MCF 10A (cell line): ENCODE data around the gene FBXW9. TPM values are rescaled to one million over a fixed set of nuclear protein-coding genes. Genes with fewer than 3 reads are reported as not detected.
A peak's percentile ranks its signal among the peaks of the same experiment; 100 is the strongest.

Source experiments
- BruUV-seq: library from RNA; stranded (reverse); fragments of 400-500 nt; replicated peaks from 2 replicates; lab custom pipeline; 2021; lab: Mats Ljungman, UMichigan
- CTCF ChIA-PET: fragments of 300-600 bp; sonication (Branson Sonifier 250); formaldehyde crosslinking; extraction: SDS; loops from one replicate; lab custom pipeline; 2021; ENCODE audit warnings: antibody characterized with exemption, inconsistent platforms; lab: Yijun Ruan, JAX
- POLR2A ChIA-PET: fragments of 300-600, 350-650 bp; sonication (Branson Sonifier 250); formaldehyde crosslinking; extraction: SDS; loops from one replicate; lab custom pipeline; 2020; ENCODE audit warnings: antibody characterized with exemption, inconsistent platforms; lab: Yijun Ruan, JAX
- DNase-seq: peaks from one replicate; pipeline ENCODE4 v3.0.0-alpha.2; 2018; ENCODE audit not compliant: unreplicated experiment
- H3K27ac Mint-ChIP-seq: one replicate; pipeline ENCODE4 v1.8.0; 2022; ENCODE audit warnings: mild to moderate bottlenecking, low read depth, mixed read lengths; ENCODE audit not compliant: unreplicated experiment
- H3K27me3 Mint-ChIP-seq: one replicate; pipeline ENCODE4 v1.8.0; 2022; ENCODE audit warnings: mixed read lengths; ENCODE audit not compliant: insufficient read depth, unreplicated experiment
- H3K36me3 Mint-ChIP-seq: one replicate; pipeline ENCODE4 v1.8.0; 2022; ENCODE audit warnings: mild to moderate bottlenecking, moderate library complexity, mixed read lengths; ENCODE audit not compliant: insufficient read depth, unreplicated experiment
- H3K4me1 Mint-ChIP-seq: one replicate; pipeline ENCODE4 v1.8.0; 2022; ENCODE audit warnings: mixed read lengths; ENCODE audit not compliant: insufficient read depth, unreplicated experiment
- H3K4me3 Mint-ChIP-seq: one replicate; pipeline ENCODE4 v1.8.0; 2022; ENCODE audit warnings: mild to moderate bottlenecking, moderate library complexity, mixed read lengths; ENCODE audit not compliant: unreplicated experiment
- H3K9me3 Mint-ChIP-seq: one replicate; pipeline ENCODE4 v1.8.0; 2022; ENCODE audit warnings: mixed read lengths; ENCODE audit not compliant: unreplicated experiment
- intact Hi-C: fragments of 100-400 bp; cut with micrococcal nuclease; formaldehyde crosslinking; loops from 2 replicates; pipeline ENCODE4 v1.14.1; 2022
- total RNA-seq: library from RNA; stranded (reverse); gene quantifications from 2 replicates; pipeline ENCODE4 v1.2.3, GENCODE V29; 2022
- TF ChIP-seq, protein P1 (sequence below): fragments of 200-600 bp; IDR thresholded peaks from one replicate; pipeline ENCODE4 v1.8.0; 2022; ENCODE audit warnings: antibody characterized with exemption, mild to moderate bottlenecking; ENCODE audit not compliant: unreplicated experiment

FBXW9 gene
- total RNA-seq, 1 experiment from 2014 or later = 13.8 TPM

DNA sequence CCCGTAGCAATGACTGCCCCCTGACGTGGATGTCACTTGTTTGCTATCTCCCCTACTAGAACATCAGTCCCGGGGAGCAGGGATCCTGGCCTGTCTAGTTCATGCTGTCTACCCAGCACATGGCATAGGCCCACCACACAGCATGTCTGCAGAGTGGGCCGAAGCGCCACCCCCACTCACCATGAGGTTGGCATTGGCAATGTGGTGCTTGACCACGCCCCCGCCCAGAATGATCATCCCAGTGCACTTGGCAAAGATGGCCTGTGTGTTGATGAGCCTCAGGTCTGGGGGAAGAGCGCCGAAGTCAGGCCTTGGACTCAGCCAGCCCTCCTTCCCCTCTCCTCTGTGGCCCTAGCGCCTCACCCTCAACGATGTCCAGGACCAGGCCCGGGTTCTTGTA is 19.5 kb downstream of the FBXW9 start:
- Mint-ChIP-seq H3K4me3 (no peak overlapping the region), H3K27ac (no peak overlapping the region), H3K9me3 (no peaks in the 10 kb centered on the region), H3K27me3 (no peaks in the 10 kb centered on the region), H3K36me3 (peaks cover 90% of the 10 kb centered on the region), H3K4me1 (peaks cover 5% of the 10 kb centered on the region)
- TF ChIP-seq, protein P1, sequence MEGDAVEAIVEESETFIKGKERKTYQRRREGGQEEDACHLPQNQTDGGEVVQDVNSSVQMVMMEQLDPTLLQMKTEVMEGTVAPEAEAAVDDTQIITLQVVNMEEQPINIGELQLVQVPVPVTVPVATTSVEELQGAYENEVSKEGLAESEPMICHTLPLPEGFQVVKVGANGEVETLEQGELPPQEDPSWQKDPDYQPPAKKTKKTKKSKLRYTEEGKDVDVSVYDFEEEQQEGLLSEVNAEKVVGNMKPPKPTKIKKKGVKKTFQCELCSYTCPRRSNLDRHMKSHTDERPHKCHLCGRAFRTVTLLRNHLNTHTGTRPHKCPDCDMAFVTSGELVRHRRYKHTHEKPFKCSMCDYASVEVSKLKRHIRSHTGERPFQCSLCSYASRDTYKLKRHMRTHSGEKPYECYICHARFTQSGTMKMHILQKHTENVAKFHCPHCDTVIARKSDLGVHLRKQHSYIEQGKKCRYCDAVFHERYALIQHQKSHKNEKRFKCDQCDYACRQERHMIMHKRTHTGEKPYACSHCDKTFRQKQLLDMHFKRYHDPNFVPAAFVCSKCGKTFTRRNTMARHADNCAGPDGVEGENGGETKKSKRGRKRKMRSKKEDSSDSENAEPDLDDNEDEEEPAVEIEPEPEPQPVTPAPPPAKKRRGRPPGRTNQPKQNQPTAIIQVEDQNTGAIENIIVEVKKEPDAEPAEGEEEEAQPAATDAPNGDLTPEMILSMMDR = no peak
- ChIA-PET POLR2A (interaction anchor here (0.6 to 1.0 kb wide), 4 partner anchors 11 to 658 kb away, joined by 3 to 4 read pairs (median 3); partner anchors contain the start of gene MAN2B1), CTCF (interaction anchor here (0.6 to 1.7 kb wide), 14 partner anchors 9 to 188 kb away, joined by 3 to 11 read pairs (median 4); partner anchors contain the start of genes MAN2B1 and WDR83)
- DNase-seq = no peak
- BruUV-seq = no TSS peak
- intact Hi-C loops = loop anchor here (1.0 to 2.0 kb wide), 2 partner anchors 119 to 170 kb away; no protein-coding TSS in a partner anchor

DNA sequence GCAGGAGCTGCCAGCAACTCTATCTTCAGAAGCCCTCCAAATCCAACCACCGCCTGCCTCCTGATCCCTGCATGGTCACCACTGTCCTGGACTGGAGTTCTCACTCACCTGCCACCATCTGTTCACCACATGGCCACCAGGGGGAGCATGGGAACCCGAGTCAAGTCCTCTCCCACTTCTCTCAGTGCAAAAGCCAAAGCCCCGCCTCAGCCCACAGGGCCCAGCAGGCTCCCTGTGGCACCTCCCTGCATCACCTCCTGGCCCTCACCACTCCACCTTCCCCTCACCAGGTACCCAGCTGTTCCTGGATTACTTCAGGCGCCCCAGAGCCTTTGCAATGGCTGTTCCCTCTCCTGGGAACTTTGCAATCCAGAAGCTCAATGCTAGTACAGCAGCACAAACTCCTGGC is 20.0 kb downstream of the FBXW9 start:
- POLR2A ChIA-PET = interaction anchor here (0.6 to 0.8 kb wide), 2 partner anchors 10 to 160 kb away, joined by 3 to 4 read pairs; partner anchors contain the start of gene MAN2B1
- intact Hi-C loops = loop anchor here (1.0 to 2.0 kb wide), 2 partner anchors 120 to 170 kb away; no protein-coding TSS in a partner anchor
- no peak overlapping the region for H3K27ac Mint-ChIP-seq
- no peak overlapping the region for H3K4me3 Mint-ChIP-seq
- no TSS peak for BruUV-seq
- peaks cover 88% of the 10 kb centered on the region for H3K36me3 Mint-ChIP-seq
- peak; percentile 87 for DNase-seq
- H3K9me3 Mint-ChIP-seq = no peaks in the 10 kb centered on the region
- peaks cover 5% of the 10 kb centered on the region for H3K4me1 Mint-ChIP-seq
- TF ChIP-seq, protein P1 = peak; percentile 88
- CTCF ChIA-PET = interaction anchor here (0.6 to 1.7 kb wide), 11 partner anchors 9 to 812 kb away, joined by 3 to 11 read pairs (median 4); partner anchors contain the start of genes MAN2B1 and WDR83
- no peaks in the 10 kb centered on the region for H3K27me3 Mint-ChIP-seq

DNA sequence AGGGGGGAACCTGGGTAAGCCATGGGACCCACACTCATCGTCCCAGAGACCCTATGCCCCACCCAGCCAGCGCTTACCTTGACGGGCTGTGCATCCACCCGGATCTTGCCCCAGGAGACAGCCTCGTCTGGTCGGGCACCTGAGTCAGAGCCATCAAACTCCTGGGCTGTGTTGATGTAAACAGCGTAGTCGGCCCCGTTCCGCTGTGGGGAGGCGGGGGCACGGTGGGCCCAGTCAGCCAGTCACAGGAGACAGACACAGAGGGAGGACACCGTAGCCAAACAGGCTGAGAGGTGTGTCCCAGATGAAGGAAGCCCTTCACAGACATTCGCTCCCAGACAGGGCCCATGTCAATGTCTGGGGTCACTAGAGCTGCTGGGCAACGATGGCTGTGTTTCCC is 20.5 kb downstream of the FBXW9 start:
- CTCF ChIA-PET = interaction anchor here (0.6 to 1.7 kb wide), 9 partner anchors 10 to 811 kb away, joined by 3 to 11 read pairs (median 4); partner anchors contain the start of genes MAN2B1 and WDR83
- no peaks in the 10 kb centered on the region for H3K27me3 Mint-ChIP-seq

DNA sequence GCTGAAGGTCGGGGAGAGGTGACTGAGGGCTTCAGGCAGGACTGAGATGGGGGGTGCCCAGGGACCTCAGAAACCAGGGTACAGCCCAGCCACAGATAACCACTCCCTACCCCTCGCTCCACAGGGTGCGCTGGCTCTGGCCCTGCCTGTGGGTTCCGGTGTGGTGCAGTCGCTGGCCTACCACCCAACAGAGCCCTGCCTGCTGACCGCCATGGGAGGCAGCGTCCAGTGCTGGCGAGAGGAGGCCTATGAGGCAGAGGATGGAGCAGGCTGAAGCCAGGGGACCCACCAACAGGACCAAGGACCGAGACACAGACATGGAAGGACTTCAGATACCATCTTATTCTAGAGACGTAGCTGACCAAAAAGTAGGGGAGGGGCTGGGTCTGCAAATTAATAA is 21.0 kb downstream of the FBXW9 start:
- ChIA-PET POLR2A (no interaction called here), CTCF (interaction anchor here (0.6 to 1.0 kb wide), 3 partner anchors 166 to 1804 kb away, joined by 3 to 4 read pairs (median 4); partner anchors contain the start of gene CARM1)
- no peaks in the 10 kb centered on the region for H3K9me3 Mint-ChIP-seq
- DNase-seq = no peak
- no TSS peak for BruUV-seq
- H3K27me3 Mint-ChIP-seq = no peaks in the 10 kb centered on the region
- intact Hi-C loops = no loop called here
- no peaks in the 10 kb centered on the region for H3K4me1 Mint-ChIP-seq
- H3K36me3 Mint-ChIP-seq = peaks cover 85% of the 10 kb centered on the region
- TF ChIP-seq, protein P1 = no peak
- no peak overlapping the region for H3K4me3 Mint-ChIP-seq
- no peak overlapping the region for H3K27ac Mint-ChIP-seq

More for the DNA sequence above, 20.5 kb downstream of the FBXW9 start:
- H3K4me1 Mint-ChIP-seq = peaks cover 3% of the 10 kb centered on the region
- POLR2A ChIA-PET = interaction anchor here (0.8 kb wide), 1 partner anchor 10 kb away, joined by 3 read pairs; the partner anchor contains the start of gene MAN2B1
- H3K4me3 Mint-ChIP-seq = no peak overlapping the region
- intact Hi-C loops = loop anchor here (1.0 to 2.0 kb wide), 2 partner anchors 120 to 171 kb away; no protein-coding TSS in a partner anchor
- no peaks in the 10 kb centered on the region for H3K9me3 Mint-ChIP-seq
- DNase-seq = no peak
- H3K27ac Mint-ChIP-seq = no peak overlapping the region
- TF ChIP-seq, protein P1 = no peak
- peaks cover 86% of the 10 kb centered on the region for H3K36me3 Mint-ChIP-seq
- BruUV-seq = no TSS peak
